Right lung (tissue), 5 donors: Measurements from ENCODE around the gene NOXA1. TPM values are rescaled to one million over a fixed set of nuclear protein-coding genes. Genes with fewer than 3 reads are reported as not detected.

Experiments used
- DNase-seq, 2 donors: peaks; one replicate each; pipeline ENCODE4 v3.0.0-alpha.2; 2013
- polyA plus RNA-seq, 5 donors: library from polyadenylated mRNA; unstranded; fragments of 120-200 nt; gene quantifications; one replicate each; pipeline versions ENCODE4 v1.2.1 to v1.2.3, GENCODE V29; 2013; ENCODE audit warnings: inconsistent platforms in 1 of 5, low replicate concordance in 1 of 5; ENCODE audit not compliant: insufficient read length in 5 of 5, insufficient read depth in 1 of 5

NOXA1 gene
- polyA plus RNA-seq, 5 donors = 3.9 to 8.4 (median 6.9) TPM

DNA sequence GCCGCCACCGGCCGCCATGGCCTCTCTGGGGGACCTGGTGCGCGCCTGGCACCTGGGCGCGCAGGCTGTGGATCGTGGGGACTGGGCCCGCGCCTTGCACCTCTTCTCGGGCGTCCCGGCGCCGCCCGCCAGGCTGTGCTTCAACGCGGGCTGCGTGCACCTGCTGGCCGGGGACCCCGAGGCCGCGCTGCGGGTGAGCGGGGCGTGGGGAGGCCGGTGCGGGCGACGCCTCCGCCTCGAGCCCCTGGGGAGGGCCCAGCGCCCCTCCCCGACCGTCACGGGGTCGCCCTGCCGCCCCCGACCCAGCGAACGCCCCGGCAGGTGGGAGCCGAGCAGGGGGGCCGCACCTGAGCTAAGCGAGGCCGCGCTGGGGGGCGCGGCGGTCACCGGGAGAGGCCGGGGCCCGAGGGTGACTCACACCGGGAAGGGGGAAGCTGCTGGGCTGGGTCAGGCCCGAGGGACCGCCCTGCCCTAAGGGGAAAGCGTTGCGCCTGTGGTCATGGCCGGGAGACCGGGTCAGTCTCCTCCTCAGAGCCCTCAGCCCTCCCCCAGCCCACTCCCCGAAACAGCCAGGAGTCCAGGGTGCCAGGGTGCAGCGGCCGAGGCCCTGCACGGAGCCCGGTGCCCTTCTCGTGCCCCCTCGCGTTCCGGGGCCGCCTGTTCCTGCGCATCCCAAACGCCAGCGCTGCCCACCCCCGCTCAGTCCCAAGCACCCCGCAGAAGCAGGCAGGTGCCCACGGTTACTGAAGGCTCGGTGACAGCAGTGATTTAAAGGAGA is 510 bp downstream of the NOXA1 start:
- DNase-seq = no peak

DNA sequence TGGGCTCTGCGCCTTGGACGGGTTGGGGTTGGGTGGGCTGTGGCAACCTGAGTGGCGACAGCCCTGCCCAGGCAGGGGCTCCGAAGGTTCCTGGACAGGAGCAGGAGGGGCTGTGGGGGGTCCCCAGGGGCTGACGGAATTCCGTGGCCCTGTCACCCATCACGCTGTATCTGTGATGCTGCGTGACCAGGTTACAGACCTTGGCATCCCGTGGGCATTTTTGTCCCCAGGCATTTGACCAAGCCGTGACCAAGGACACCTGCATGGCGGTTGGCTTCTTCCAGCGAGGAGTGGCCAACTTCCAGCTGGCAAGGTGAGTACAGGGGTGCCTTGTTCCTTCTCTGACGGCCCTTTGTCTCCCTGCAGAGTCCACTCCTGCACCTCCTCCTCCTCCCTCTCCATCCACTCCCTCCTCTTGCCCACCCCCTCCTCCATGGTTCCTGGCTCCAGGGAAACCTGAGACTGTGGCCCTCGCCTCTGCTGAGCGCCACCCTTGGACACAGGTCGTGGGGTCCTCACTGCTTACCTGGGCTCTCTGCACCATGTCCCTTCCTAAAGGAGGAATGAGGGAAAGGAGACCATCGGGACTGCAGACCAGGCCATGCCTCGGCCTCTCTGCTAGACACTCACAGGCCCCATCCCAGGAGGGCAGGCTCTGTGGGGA is 3.0 kb downstream of the NOXA1 start:
- DNase-seq = no peak

DNA sequence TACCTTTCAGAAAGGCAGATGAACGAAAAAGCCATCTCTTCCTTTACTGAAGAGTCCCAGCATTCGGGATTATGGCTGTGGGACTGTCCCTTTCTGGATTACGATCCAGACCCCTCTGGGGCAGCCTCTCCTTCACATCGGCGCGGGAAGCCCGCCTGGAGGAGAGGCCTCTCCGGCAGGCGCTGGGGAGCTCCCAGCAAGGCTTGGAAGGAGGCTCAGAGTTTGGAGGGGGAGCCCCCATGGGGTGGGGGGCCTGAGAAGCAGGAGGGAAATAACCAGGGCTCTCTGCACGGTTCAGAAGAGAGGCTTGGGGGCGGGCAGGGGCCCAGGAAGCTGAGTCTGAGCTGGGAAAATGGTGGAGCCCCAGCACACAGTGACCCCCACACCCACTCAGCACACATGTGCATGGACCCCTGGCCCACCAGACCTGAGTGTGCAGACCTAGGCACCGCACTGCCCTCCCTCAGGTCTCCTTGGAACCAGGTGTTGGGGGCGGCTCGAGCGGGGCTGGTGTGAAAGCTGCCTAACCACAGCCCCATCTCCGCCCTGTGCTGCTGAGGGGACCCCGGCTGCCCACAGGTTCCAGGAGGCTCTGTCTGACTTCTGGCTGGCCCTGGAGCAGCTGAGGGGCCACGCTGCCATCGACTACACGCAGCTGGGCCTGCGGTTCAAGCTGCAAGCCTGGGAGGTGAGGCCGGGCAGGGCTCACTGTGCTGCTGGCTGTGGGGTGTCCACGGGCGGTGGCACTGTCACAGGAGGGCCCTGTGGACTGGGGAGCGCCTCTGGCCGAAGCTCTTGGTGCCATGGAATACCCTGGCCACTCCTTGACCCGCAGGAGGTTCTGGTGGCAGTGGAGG is 4.5 kb downstream of the NOXA1 start:
- DNase-seq = no peak

DNA sequence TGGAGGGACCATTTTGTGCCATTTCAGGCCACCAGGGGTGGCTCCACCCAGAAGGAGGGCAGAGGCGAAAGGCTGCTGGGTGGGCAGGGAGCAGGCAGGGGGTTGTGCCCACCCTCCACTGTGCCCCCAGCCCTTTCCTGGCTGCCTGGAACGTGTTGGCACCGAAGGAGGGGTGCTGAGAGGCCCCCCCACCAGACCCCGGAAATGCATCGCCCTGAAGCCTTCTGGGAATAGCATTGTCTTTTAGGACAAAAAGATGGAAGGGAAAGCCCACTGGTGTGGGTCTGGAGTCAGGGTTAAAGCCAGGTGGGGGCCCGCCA is 5.1 kb downstream of the NOXA1 start:
- DNase-seq = no peak

DNA sequence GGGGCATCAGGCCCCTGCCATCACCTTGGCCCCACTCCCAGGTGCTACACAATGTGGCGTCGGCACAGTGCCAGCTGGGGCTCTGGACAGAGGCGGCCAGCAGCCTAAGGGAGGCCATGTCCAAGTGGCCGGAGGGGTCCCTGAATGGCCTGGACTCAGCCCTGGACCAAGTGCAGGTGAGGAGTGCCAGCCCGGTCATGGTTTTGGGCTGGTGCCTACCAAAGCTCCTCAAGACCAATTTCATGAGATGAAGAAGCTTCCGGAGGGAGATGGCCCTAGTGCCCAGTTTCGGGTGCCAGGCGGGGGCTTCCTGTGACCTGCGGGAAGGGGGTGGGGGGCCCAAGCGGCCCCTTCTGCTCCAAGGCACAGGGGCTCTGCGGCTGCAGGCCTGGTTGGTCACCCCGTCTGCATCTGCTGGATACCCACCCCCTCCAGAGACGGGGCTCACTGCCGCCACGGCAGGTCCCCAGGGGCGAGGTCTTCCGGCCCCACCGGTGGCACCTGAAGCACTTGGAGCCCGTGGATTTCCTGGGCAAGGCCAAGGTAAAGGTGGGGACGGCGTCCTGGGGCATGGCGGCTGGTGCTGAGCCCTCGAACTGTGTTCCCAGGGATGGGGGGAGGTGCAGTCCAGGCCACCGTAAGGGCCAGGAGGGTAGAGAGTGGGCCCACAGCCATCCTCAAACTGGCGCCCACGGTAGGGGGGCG is 5.8 kb downstream of the NOXA1 start:
- DNase-seq = no peak

DNA sequence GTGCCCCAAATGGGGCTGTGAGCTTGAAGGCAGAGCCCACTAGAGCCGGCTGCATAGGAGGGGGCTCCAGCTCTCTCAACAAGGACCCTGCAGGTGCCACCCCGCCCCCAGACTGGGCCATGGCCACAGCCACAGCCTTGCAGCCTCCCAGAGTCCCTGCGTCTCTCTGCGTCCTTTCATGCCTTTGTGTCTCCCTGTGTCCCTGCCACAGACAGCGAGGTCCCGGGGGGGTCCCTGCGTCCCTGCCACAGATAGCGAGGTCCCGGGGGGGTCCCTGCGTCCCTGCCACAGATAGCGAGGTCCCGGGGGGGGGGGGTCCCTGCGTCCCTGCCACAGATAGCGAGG is 6.3 kb downstream of the NOXA1 start:
- no peak for DNase-seq

DNA sequence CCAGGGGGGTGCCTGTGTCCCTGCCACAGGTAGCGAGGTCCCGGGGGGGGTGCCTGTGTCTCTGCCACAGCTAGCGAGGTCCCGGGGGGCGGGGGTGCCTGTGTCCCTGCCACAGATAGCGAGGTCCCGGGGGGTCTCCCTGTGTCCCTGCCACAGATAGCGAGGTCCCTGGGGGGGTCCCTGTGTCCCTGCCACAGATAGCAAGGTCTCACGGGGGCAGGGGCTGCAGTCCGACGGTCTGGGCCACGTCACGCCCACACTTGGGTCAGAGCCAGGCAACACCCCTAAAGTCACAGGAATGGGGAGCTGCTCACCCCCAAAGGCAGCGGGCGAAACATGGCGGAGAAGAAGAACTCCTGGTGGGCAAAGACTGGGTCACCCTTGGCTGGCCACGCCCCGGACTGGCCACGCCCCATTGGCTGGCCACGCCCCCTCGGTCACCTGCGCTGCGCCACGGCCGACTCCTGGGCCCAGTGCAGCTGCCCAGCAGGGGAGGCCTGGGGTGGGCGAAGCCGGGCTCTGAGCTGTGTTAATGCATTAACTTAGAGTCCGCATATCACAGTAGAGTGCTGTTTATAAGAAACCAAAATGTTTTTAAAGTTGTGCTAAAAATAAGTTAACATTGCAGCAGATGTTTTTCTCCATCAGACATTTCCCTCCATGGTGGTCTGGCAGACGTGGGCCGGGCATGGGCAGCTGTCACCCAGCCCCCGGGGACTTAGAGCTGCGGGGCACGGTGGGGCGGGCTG is 7.0 kb downstream of the NOXA1 start:
- no peak for DNase-seq

DNA sequence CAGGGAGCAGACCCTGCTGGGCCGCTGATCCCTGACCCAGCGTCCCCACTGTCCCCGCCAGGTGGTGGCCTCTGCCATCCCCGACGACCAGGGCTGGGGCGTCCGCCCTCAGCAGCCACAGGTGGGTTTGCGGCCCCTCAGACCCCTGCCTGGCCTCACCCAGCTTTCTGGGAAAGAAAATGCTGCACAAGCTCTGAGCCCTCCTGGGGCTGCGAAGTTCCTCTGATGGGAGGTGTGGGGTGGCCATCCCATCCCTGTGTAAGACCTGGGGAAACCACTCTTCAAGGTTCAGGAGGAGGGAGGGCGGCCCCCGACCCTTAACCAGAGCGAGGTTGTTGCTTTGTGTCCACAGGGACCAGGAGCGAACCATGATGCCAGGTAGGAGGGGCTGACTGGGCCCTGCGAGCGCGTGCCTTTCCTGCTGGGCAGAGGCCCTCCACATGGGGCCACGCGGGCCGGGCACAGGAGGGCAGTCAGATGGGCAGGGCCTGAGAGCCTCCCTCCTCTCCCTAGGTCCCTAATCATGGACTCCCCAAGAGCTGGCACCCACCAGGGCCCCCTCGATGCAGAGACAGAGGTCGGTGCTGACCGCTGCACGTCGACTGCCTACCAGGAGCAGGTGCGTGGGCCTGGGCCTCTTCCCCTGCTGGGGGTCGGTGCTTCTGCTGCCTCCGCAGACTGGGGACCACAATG is 7.7 kb downstream of the NOXA1 start:
- DNase-seq = no peak

DNA sequence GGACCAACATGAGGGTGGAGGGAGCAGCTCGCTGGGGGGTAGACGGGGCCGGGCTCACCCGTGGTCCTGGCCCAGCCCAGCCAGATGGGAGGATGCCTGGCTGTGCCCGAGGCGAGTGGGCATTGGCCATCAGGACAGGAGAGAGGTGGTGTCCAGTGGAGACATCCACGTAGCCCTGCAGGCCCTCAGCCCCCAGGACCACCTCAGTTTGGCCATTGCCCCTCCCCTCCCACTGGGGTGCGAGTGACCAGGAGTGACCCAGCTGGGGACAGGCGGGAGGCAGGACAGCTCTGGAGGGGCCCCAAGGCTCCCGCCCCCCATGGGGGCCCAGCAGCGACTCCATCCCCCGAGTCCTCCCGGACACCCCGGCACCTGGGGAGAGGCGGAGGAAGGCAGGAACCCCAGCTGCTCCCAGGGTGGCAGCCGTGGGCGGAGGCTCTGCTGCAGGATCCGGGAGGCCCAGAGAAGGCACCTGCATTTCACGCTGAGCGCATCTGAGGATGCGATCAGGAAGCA is 8.3 kb downstream of the NOXA1 start:
- no peak for DNase-seq

DNA sequence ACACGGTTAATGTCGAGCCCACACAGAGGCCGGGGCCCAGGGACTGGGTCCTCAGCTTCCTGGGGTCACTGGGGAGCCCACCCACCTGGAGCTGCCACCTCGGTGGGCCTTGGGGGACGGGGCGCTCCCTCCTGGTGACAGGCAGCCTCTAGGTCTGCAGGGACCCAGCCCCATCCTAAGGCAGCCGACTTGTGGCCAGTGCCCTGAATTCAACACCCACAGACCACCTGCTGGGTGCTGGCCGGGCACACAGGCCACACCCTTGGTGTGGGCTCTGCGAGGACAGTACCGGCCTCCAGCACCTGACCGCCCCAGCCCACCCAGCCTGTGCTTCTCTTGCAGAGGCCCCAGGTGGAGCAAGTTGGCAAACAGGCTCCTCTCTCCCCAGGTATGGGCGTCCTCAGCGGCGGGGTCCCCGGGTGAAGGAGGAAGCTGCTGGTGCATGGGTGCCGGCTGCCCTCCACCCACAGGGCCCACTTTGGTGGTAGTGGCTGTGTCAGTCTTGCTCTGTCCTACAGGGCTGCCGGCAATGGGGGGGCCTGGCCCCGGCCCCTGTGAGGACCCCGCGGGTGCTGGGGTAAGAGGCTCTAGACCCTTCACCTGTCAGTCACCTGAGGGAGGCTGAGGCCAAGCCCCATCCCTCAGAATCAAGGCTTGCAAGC is 9.6 kb downstream of the NOXA1 start:
- no peak for DNase-seq

DNA sequence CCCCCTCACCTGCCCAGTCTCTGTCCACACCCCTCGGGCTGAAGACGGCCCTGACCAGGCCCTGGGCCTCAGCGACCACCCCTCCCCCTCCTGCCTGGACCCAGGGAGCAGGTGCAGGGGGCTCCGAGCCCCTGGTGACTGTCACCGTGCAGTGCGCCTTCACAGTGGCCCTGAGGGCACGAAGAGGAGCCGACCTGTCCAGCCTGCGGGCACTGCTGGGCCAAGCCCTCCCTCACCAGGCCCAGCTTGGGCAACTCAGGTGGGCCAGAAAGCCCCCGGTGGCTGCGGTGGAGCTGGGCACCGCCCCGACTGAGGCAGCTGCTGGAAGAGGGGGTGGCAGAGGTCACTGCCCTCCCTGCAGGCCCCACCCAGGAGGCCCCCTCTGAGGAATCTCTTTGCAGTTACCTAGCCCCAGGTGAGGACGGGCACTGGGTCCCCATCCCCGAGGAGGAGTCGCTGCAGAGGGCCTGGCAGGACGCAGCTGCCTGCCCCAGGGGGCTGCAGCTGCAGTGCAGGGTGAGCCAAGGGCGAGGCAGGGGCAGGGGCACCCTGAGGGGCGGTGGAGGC is 10.2 kb downstream of the NOXA1 start:
- no peak for DNase-seq

DNA sequence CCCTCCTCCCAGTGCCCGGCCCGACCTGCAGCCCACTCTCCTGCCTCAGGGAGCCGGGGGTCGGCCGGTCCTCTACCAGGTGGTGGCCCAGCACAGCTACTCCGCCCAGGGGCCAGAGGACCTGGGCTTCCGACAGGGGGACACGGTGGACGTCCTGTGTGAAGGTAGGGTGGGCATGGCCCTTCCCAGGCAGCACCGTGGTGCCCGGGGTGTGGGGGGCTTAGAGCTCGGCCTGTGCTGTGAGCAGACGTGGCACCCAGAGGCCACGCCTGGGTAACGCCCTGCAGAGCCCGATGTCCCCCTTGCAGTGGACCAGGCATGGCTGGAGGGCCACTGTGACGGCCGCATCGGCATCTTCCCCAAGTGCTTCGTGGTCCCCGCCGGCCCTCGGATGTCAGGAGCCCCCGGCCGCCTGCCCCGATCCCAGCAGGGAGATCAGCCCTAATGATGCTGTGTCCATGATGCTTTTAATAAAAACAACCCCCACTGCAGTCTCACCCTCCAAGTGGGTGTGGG is 10.8 kb downstream of the NOXA1 start:
- DNase-seq = no peak

DNA sequence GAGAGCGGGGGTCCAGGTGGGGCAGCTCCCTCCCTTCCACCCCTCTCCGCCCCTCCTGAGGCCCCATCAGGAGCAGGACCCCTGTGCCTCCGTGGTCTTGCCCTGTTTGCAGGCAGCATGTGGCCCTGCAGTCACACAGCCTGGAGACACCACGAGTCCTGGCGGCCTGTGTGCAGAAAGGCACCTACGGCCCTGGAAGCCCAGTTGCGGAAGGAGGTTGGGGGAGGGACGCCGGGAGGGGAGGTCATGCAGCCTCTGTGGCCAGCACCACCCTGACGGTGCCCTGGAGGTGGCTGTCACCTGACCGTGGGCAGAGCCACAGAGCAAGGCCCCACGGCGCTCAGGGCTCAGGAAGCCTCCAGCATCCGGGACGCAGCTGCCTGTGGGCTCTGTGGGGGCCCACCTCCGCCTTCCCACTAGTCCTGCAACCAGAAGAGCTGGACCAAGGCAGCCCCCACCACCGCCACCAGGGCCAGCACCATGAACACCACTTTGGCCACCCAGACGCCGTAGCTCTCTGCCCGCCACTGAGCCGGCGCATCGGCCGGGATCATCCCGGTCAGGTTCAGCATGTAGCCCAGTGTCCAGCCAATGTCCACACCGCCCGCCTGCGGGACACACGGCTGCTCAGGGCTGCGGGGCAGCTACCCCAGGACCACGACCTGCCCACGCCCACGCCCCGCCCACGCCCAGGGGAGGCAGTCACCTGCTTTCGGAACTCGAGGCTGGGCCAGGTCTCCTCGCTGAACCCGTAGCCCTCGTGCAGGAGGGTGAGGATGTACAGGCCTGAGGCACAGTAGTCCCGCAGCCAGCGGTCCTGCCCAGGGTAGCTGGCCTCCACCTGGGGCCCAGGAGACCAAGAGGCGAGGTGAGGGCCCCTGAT is 11.5 kb downstream of the NOXA1 start:
- DNase-seq = no peak

DNA sequence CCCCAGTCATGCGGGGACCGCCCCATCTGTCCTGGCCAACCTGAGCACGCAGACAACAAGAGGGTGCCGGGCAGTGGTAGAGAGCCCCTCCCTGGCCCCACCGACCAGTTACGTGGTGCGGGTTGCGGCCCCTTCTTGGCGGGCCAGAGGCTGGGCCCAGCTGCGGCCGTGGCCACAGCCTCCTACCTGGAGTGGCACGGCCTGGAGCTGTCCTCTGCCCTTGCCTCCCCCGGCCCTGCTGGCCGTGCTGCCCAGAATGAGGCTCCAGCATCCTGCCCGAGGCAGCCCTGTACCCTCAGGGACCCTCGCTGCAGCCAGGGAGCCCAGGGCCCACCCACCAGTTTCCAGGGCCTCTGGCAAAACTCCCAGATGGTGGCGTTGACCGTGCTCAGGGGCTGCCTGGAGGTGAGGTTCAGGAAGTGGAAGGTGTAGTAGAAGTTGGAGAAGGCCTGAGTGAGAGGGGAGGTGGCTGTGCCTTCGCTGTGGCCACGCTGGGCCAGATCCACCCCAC is 12.2 kb downstream of the NOXA1 start:
- no peak for DNase-seq

DNA sequence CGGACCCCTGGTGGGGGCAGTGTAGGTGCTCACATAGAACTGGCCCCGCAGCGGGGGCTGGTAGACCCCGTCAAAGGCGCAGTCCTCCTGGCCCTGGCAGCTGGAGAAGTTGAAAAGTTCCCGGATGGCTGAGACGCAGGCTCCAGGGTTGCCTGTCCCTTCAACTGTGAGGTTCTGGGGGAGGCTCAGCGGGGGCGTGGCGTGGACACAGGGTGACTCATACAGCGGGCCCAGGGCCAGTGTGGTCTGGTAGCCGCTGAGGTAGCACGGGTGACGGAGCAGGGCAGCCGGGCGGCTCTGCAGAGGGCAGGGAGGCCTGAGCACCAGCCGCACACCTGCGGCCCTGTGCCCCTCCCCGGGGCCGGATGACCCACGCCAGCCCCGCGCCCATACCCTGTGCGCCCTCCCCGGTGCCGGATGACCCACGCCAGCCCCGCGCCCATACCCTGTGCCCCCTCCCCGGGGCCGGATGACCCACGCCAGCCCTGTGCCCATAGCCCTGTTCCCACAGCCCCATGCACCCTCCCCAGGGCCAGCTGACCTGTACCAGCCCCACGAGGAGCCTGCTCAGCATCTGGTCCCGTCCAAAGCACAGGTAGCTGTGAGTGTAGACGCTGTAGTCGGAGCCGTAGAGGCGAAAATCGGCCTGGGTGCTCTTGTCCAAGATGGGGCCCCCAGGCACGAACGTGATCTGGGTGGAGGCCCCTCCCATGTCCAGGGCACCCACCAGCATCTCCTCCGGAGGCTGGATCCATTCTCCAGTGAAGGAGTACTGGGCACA is 13.0 kb downstream of the NOXA1 start:
- DNase-seq = no peak

DNA sequence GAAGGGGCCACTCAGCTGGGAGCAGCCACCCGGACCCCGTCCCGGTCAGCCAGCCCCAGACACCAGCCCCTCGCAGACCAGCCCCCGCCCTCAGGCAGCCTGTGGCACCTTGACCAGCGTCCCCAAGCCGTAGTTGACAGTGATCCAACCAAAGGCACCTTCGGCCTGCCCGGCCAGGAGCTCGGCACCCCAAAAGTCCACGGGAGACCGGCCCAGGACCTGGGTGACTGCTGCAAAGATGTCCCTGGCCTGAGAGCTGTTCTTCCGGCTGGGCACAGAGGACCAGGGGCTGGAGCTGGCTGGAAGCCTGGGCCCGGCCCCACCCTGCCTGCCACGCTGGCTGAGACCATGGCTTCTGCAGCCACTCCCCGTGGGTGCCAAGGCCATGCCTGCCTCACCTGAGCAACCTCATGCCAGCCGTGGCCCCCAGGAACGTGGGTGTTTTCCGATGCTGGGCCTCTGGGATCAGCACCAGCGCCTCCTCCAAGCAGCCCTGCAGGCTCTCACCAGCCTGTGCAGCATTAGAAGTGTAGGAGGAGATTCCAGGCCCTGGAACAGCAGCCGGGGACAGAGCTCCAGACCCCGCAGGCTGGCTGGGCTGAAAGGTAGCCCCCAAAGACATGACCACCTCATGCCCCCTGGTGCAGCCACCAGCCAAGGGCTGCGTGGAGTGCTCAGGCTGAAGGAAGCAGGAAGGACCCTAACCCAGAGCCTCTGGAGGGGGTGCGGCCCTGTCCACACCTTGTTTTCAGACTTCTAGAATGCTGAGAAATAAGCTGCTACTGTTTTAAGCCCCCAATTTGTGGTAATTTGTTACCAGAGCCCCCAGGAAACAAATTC is 13.8 kb downstream of the NOXA1 start:
- no peak for DNase-seq
